ENCODE results near the gene SMAP2.
A peak's percentile ranks its signal among the peaks of the same experiment; 100 is the strongest.

Gene SMAP2

GRCh38 chr1:40416709-40417108 is 43.2 kb downstream of the SMAP2 start:
- H3K4me3 ChIP-seq (ENCODE audit: low read depth, low read length): no peak overlapping the region

- H3K4me3 ChIP-seq (ENCODE audit: low read depth, low read length): no peak overlapping the region
These were observed 48.2 kb downstream of the SMAP2 start for GRCh38 chr1:40421431-40422384.

- H3K4me3 ChIP-seq (ENCODE audit: low read depth, low read length): no peak overlapping the region
These were observed 49.2 kb downstream of the SMAP2 start for GRCh38 chr1:40422630-40423263.

GRCh38 chr1:40423264-40423642 is 49.7 kb downstream of the SMAP2 start:
- no peak overlapping the region for H3K4me3 ChIP-seq (ENCODE audit: low read depth, low read length)

GRCh38 chr1:40423951-40424618 is 50.6 kb downstream of the SMAP2 start:
- H3K4me3 ChIP-seq (ENCODE audit: low read depth, low read length): no peak overlapping the region

- no peak overlapping the region for H3K4me3 ChIP-seq (ENCODE audit: low read depth, low read length)
These were observed 51.7 kb downstream of the SMAP2 start for GRCh38 chr1:40425198-40425597.

GRCh38 chr1:40431385-40431784 is 57.9 kb downstream of the SMAP2 start:
- no peak overlapping the region for H3K4me3 ChIP-seq (ENCODE audit: low read depth, low read length)

GRCh38 chr1:40432644-40433390 is 59.3 kb downstream of the SMAP2 start:
- no peak overlapping the region for H3K4me3 ChIP-seq (ENCODE audit: low read depth, low read length)

- H3K4me3 ChIP-seq (ENCODE audit: low read depth, low read length): no peak overlapping the region
These were observed 61.9 kb downstream of the SMAP2 start for GRCh38 chr1:40435471-40435870.

GRCh38 chr1:40435876-40436275 is 62.3 kb downstream of the SMAP2 start:
- H3K4me3 ChIP-seq (ENCODE audit: low read depth, low read length): no peak overlapping the region

- no peak overlapping the region for H3K4me3 ChIP-seq (ENCODE audit: low read depth, low read length)
These were observed 65.0 kb downstream of the SMAP2 start for GRCh38 chr1:40438391-40439015.

- no peak overlapping the region for H3K4me3 ChIP-seq (ENCODE audit: low read depth, low read length)
These were observed 65.7 kb downstream of the SMAP2 start for GRCh38 chr1:40439247-40439646.

GRCh38 chr1:40449684-40450494 is 76.4 kb downstream of the SMAP2 start, which contains the start of gene ZFP69B:
TSS of gene ZFP69B (plus strand) at chr1:40450476. CDS start at chr1:40450962, 486 bp downstream.
- peak within 1 kb of the TSS; percentile 69 for H3K4me3 ChIP-seq (ENCODE audit: low read depth, low read length)

GRCh38 chr1:40450495-40451237 is 77.1 kb downstream of the SMAP2 start:
- H3K4me3 ChIP-seq (ENCODE audit: low read depth, low read length): peak overlapping the region; percentile 69

- H3K4me3 ChIP-seq (ENCODE audit: low read depth, low read length): peak overlapping the region; percentile 69
These were observed 77.7 kb downstream of the SMAP2 start for GRCh38 chr1:40451238-40451585.

GRCh38 chr1:40454873-40455272 is 81.3 kb downstream of the SMAP2 start:
- H3K4me3 ChIP-seq (ENCODE audit: low read depth, low read length): no peak overlapping the region

- H3K4me3 ChIP-seq (ENCODE audit: low read depth, low read length): no peak overlapping the region
These were observed 89.5 kb downstream of the SMAP2 start for GRCh38 chr1:40462956-40463590.

- no peak overlapping the region for H3K4me3 ChIP-seq (ENCODE audit: low read depth, low read length)
These were observed 95.8 kb downstream of the SMAP2 start for GRCh38 chr1:40469327-40469726.
